ENCODE measurements around the gene RSRC2.
"Not testable (repeated sequence)": the region's sequence is repeated elsewhere in the genome, so short reads cannot be mapped to it uniquely, and the experiment has no call there.

RSRC2 gene

GRCh38 chr12:122517877-122518276 is 8.9 kb downstream of the RSRC2 start:
- Histone ChIP-seq H3K27me3 (replicated peaks) (no peaks in the 10 kb centered on the region), H3K4me3 (ENCODE audit: low read depth, low read length) (no peak overlapping the region), H3K27ac (peak overlapping the region; percentile 85), H3K36me3 (replicated peaks) (peaks cover 79% of the 10 kb centered on the region)
- in situ Hi-C loops (cut with HindIII; ENCODE audit: low pct_ligation_motif_present, low sequenced_read_pairs) = no loop called here
- peak; percentile 97 for DNase-seq
- TF ChIP-seq CTCF (IDR thresholded peaks at IDR 0.05; ENCODE audit: low read depth, low read length, missing control alignments) = no peak

- peaks cover 83% of the 10 kb centered on the region for H3K36me3 ChIP-seq (replicated peaks)
- no peaks in the 10 kb centered on the region for H3K27me3 ChIP-seq (replicated peaks)
- no peak for DNase-seq
- no peak for TF ChIP-seq CTCF (IDR thresholded peaks at IDR 0.05; ENCODE audit: low read depth, low read length, missing control alignments)
- in situ Hi-C loops (cut with HindIII; ENCODE audit: low pct_ligation_motif_present, low sequenced_read_pairs) = no loop called here
- H3K4me3 ChIP-seq (ENCODE audit: low read depth, low read length) = no peak overlapping the region
- peak overlapping the region; percentile 69 for H3K27ac ChIP-seq
Observed at GRCh38 chr12:122516544-122517361, 10.0 kb downstream of the RSRC2 start.

GRCh38 chr12:122515275-122515674 is 11.5 kb downstream of the RSRC2 start:
- Histone ChIP-seq H3K4me3 (ENCODE audit: low read depth, low read length) (no peak overlapping the region), H3K36me3 (replicated peaks) (peaks cover 84% of the 10 kb centered on the region), H3K27ac (no peak overlapping the region), H3K27me3 (replicated peaks) (no peaks in the 10 kb centered on the region)
- in situ Hi-C loops (cut with HindIII; ENCODE audit: low pct_ligation_motif_present, low sequenced_read_pairs) = no loop called here
- no peak for DNase-seq
- TF ChIP-seq CTCF (IDR thresholded peaks at IDR 0.05; ENCODE audit: low read depth, low read length, missing control alignments) = no peak

- Histone ChIP-seq H3K4me3 (ENCODE audit: low read depth, low read length) (no peak overlapping the region), H3K36me3 (replicated peaks) (peaks cover 84% of the 10 kb centered on the region), H3K27ac (peak overlapping the region; percentile 17), H3K27me3 (replicated peaks) (no peaks in the 10 kb centered on the region)
- TF ChIP-seq CTCF (IDR thresholded peaks at IDR 0.05; ENCODE audit: low read depth, low read length, missing control alignments) = no peak
- in situ Hi-C loops (cut with HindIII; ENCODE audit: low pct_ligation_motif_present, low sequenced_read_pairs) = no loop called here
- DNase-seq = no peak
Observed at GRCh38 chr12:122513660-122514059, 13.1 kb downstream of the RSRC2 start.

GRCh38 chr12:122513028-122513427 is 13.7 kb downstream of the RSRC2 start:
- peaks cover 84% of the 10 kb centered on the region for H3K36me3 ChIP-seq (replicated peaks)
- H3K27ac ChIP-seq; DNase-seq; in situ Hi-C loops (cut with HindIII; ENCODE audit: low pct_ligation_motif_present, low sequenced_read_pairs); H3K4me3 ChIP-seq (ENCODE audit: low read depth, low read length); H3K27me3 ChIP-seq (replicated peaks): not testable (repeated sequence)

- in situ Hi-C loops (cut with HindIII; ENCODE audit: low pct_ligation_motif_present, low sequenced_read_pairs) = no loop called here
- H3K4me3 ChIP-seq (ENCODE audit: low read depth, low read length) = no peak overlapping the region
- no peak overlapping the region for H3K27ac ChIP-seq
- peaks cover 92% of the 10 kb centered on the region for H3K36me3 ChIP-seq (replicated peaks)
- no peaks in the 10 kb centered on the region for H3K27me3 ChIP-seq (replicated peaks)
- DNase-seq = no peak
- TF ChIP-seq CTCF (IDR thresholded peaks at IDR 0.05; ENCODE audit: low read depth, low read length, missing control alignments) = no peak
Observed at GRCh38 chr12:122508163-122508562, 18.6 kb downstream of the RSRC2 start.

All from brain microvascular endothelial cell (primary cell).